ENCODE measurements around the gene PLIN5. TPM values are rescaled to one million over a fixed set of nuclear protein-coding genes. Genes with fewer than 3 reads are reported as not detected.
A peak's percentile ranks its signal among the peaks of the same experiment; 100 is the strongest.

The PLIN5 gene
- polyA plus RNA-seq, 3 donors = 0.28 to 3.0 (median 0.58) TPM

DNA sequence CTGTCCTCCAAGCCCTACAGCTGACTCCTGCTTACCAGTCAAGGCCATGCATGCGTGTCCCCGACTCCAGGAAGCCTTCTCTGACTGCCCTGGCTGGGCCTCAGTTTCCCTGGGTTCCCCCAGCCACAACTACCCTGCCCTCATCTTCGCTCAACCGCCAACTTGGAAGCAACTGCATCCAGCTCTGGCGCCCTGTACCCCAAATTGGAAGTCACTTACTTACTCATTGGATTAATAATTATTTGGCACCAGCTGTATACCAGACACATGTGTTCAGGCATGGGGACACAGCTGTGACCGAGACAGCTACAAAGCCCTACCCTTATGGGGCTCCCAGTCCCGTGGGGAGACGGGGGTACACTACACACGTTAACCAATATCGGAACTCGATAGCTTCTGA, 35.4 kb upstream of the PLIN5 start:
- no peak overlapping the region for H2AFZ ChIP-seq (ENCODE audit: insufficient read depth, low read depth, low read length, poor library complexity, severe bottlenecking)
- no peak overlapping the region for H3K4me3 ChIP-seq (replicated peaks in 1 of 3; ENCODE audit: low read depth in 2 of 3, low read length in 3 of 3)
- Mint-ChIP-seq H3K4me3 (no peak overlapping the region), H3K9me3 (peaks cover 0 to 3% (median 0%) of the 10 kb centered on the region in 7 donors), H3K4me1 (peaks cover 33% of the 10 kb centered on the region), H3K27me3 (ENCODE audit: low read depth in 3 of 3) (peaks cover 20 to 29% (median 20%) of the 10 kb centered on the region in 3 donors), H3K27ac (peak overlapping the region in 2 of 7 donors; percentile 11 to 71), H3K36me3 (no peaks in the 10 kb centered on the region)
- no peak overlapping the region for H3K9ac ChIP-seq (ENCODE audit: insufficient read depth, low read length, poor library complexity, severe bottlenecking)
- peaks cover 0 to 19% of the 10 kb centered on the region in 2 donors for H3K27me3 ChIP-seq (ENCODE audit: control insufficient read depth in 2 of 2, insufficient read depth in 2 of 2, low read length in 2 of 2)
- DNase-seq = no peak
- no peaks in the 10 kb centered on the region for H3K79me2 ChIP-seq (ENCODE audit: insufficient read depth, low read length)
- TF ChIP-seq, protein P1, sequence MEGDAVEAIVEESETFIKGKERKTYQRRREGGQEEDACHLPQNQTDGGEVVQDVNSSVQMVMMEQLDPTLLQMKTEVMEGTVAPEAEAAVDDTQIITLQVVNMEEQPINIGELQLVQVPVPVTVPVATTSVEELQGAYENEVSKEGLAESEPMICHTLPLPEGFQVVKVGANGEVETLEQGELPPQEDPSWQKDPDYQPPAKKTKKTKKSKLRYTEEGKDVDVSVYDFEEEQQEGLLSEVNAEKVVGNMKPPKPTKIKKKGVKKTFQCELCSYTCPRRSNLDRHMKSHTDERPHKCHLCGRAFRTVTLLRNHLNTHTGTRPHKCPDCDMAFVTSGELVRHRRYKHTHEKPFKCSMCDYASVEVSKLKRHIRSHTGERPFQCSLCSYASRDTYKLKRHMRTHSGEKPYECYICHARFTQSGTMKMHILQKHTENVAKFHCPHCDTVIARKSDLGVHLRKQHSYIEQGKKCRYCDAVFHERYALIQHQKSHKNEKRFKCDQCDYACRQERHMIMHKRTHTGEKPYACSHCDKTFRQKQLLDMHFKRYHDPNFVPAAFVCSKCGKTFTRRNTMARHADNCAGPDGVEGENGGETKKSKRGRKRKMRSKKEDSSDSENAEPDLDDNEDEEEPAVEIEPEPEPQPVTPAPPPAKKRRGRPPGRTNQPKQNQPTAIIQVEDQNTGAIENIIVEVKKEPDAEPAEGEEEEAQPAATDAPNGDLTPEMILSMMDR (IDR thresholded peaks at IDR 0.05) = no peak
- H3K4me2 ChIP-seq (replicated peaks; ENCODE audit: extremely low read depth, low read length, poor library complexity, severe bottlenecking) = no peak overlapping the region
- H3K9me3 ChIP-seq (replicated peaks in 1 of 2; ENCODE audit: control insufficient read depth in 1 of 2, insufficient read depth in 1 of 2, low read length in 2 of 2) = no peaks in the 10 kb centered on the region
- H3K27ac ChIP-seq (ENCODE audit: low read depth in 1 of 2, low read length in 2 of 2) = no peak overlapping the region
- no peaks in the 10 kb centered on the region for H4K20me1 ChIP-seq (ENCODE audit: insufficient read depth, low read length)
- 88% methylated on average over 10 of the region's 11 CpGs for WGBS (ENCODE audit: insufficient coverage)
- peaks cover 28 to 29% of the 10 kb centered on the region in 2 donors for H3K4me1 ChIP-seq (ENCODE audit: control insufficient read depth in 1 of 2, insufficient read depth in 2 of 2, low read length in 2 of 2)
- intact Hi-C loops (cut with micrococcal nuclease) = no loop called here
- no peaks in the 10 kb centered on the region for H3K36me3 ChIP-seq (replicated peaks in 1 of 2; ENCODE audit: control insufficient read depth in 1 of 2, insufficient read depth in 2 of 2, low read length in 2 of 2)

DNA sequence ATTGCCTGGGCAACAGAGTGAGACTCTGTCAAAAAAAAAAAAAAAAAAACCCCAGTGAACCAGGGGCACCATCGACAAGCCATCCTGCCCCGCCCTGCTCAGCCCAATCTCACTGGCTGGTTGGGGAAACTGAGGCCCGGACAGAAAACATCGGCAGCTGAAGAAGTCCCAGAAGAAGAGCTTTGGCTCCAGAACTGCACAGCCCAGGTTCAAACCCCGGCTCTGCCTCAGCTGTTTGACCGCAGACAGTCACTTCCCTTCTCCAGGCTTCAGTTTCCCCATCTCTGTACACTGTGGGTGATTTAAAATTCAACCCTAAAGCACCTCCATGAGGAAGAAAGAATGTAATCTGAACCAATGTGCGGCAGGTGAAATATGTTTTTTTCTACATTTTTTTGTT, 33.9 kb upstream of the PLIN5 start:
- H3K36me3 ChIP-seq (replicated peaks in 1 of 2; ENCODE audit: control insufficient read depth in 1 of 2, insufficient read depth in 2 of 2, low read length in 2 of 2) = no peaks in the 10 kb centered on the region
- H2AFZ ChIP-seq (ENCODE audit: insufficient read depth, low read depth, low read length, poor library complexity, severe bottlenecking) = no peak overlapping the region
- Mint-ChIP-seq H3K27me3 (ENCODE audit: low read depth in 3 of 3) (peaks cover 6 to 22% (median 10%) of the 10 kb centered on the region in 3 donors), H3K36me3 (no peaks in the 10 kb centered on the region), H3K9me3 (peaks cover 0 to 3% (median 0%) of the 10 kb centered on the region in 7 donors), H3K4me3 (no peak overlapping the region), H3K4me1 (peaks cover 34% of the 10 kb centered on the region), H3K27ac (peak overlapping the region; percentile 75 to 96 (median 88))
- 41% methylated on average over 4 of the region's 7 CpGs for WGBS (ENCODE audit: insufficient coverage)
- no peaks in the 10 kb centered on the region for H4K20me1 ChIP-seq (ENCODE audit: insufficient read depth, low read length)
- H3K4me3 ChIP-seq (replicated peaks in 1 of 3; ENCODE audit: low read depth in 2 of 3, low read length in 3 of 3) = no peak overlapping the region
- intact Hi-C loops (cut with micrococcal nuclease) = no loop called here
- TF ChIP-seq, protein P1 (IDR thresholded peaks at IDR 0.05) = no peak
- DNase-seq = peak; percentile 77 to 86 (median 78)
- H3K79me2 ChIP-seq (ENCODE audit: insufficient read depth, low read length) = no peaks in the 10 kb centered on the region
- H3K9me3 ChIP-seq (replicated peaks in 1 of 2; ENCODE audit: control insufficient read depth in 1 of 2, insufficient read depth in 1 of 2, low read length in 2 of 2) = no peaks in the 10 kb centered on the region
- peaks cover 0 to 4% of the 10 kb centered on the region in 2 donors for H3K27me3 ChIP-seq (ENCODE audit: control insufficient read depth in 2 of 2, insufficient read depth in 2 of 2, low read length in 2 of 2)
- peaks cover 33 to 35% of the 10 kb centered on the region in 2 donors for H3K4me1 ChIP-seq (ENCODE audit: control insufficient read depth in 1 of 2, insufficient read depth in 2 of 2, low read length in 2 of 2)
- H3K27ac ChIP-seq (ENCODE audit: low read depth in 1 of 2, low read length in 2 of 2) = peak overlapping the region; percentile 75 to 88
- no peak overlapping the region for H3K9ac ChIP-seq (ENCODE audit: insufficient read depth, low read length, poor library complexity, severe bottlenecking)
- no peak overlapping the region for H3K4me2 ChIP-seq (replicated peaks; ENCODE audit: extremely low read depth, low read length, poor library complexity, severe bottlenecking)

Data from CD14-positive monocyte (primary cell).